ENCODE measurements around the gene COL9A3. TPM values are rescaled to one million over a fixed set of nuclear protein-coding genes. Genes with fewer than 3 reads are reported as not detected.

COL9A3 gene
- total RNA-seq, 2 experiments from 2014 or later: not detected

GRCh38 chr20:62820208-62820961 lies 3.5 kb downstream of the COL9A3 start:
- H3K36me3 Mint-ChIP-seq (ENCODE audit: low read depth): no peaks in the 10 kb centered on the region
- ATAC-seq: no peak
- no peak overlapping the region for H3K4me3 Mint-ChIP-seq
- H3K9me3 Mint-ChIP-seq: no peaks in the 10 kb centered on the region
- H3K27me3 Mint-ChIP-seq: peaks cover 15% of the 10 kb centered on the region
- TF ChIP-seq, protein P1, sequence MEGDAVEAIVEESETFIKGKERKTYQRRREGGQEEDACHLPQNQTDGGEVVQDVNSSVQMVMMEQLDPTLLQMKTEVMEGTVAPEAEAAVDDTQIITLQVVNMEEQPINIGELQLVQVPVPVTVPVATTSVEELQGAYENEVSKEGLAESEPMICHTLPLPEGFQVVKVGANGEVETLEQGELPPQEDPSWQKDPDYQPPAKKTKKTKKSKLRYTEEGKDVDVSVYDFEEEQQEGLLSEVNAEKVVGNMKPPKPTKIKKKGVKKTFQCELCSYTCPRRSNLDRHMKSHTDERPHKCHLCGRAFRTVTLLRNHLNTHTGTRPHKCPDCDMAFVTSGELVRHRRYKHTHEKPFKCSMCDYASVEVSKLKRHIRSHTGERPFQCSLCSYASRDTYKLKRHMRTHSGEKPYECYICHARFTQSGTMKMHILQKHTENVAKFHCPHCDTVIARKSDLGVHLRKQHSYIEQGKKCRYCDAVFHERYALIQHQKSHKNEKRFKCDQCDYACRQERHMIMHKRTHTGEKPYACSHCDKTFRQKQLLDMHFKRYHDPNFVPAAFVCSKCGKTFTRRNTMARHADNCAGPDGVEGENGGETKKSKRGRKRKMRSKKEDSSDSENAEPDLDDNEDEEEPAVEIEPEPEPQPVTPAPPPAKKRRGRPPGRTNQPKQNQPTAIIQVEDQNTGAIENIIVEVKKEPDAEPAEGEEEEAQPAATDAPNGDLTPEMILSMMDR (IDR thresholded peaks at IDR 0.05): no peak
- intact Hi-C loops (cut with micrococcal nuclease): no loop called here
- POLR2A ChIA-PET: no interaction called here
- H3K4me1 Mint-ChIP-seq (ENCODE audit: low read depth): peaks cover 2% of the 10 kb centered on the region
- CTCF ChIA-PET: interaction anchor here (1.3 kb wide), 1 partner anchor 12 kb away, joined by 5 read pairs; no protein-coding TSS in a partner anchor
- H3K27ac Mint-ChIP-seq: no peak overlapping the region
- no peak for DNase-seq

GRCh38 chr20:62820962-62821725 lies 4.3 kb downstream of the COL9A3 start:
- H3K4me1 Mint-ChIP-seq (ENCODE audit: low read depth): no peaks in the 10 kb centered on the region
- H3K27me3 Mint-ChIP-seq: peaks cover 7% of the 10 kb centered on the region
- ATAC-seq (no peak), DNase-seq (no peak)
- H3K4me3 Mint-ChIP-seq: no peak overlapping the region
- TF ChIP-seq, protein P1 (IDR thresholded peaks at IDR 0.05): no peak
- intact Hi-C loops (cut with micrococcal nuclease): no loop called here
- ChIA-PET POLR2A (no interaction called here), CTCF (no interaction called here)
- no peak overlapping the region for H3K27ac Mint-ChIP-seq
- no peaks in the 10 kb centered on the region for H3K9me3 Mint-ChIP-seq
- no peaks in the 10 kb centered on the region for H3K36me3 Mint-ChIP-seq (ENCODE audit: low read depth)

GRCh38 chr20:62821726-62822210 lies 4.9 kb downstream of the COL9A3 start:
- H3K9me3 Mint-ChIP-seq: no peaks in the 10 kb centered on the region
- no peak overlapping the region for H3K4me3 Mint-ChIP-seq
- ATAC-seq (no peak), DNase-seq (no peak)
- TF ChIP-seq, protein P1 (IDR thresholded peaks at IDR 0.05): no peak
- H3K27ac Mint-ChIP-seq: no peak overlapping the region
- intact Hi-C loops (cut with micrococcal nuclease): no loop called here
- no peaks in the 10 kb centered on the region for H3K36me3 Mint-ChIP-seq (ENCODE audit: low read depth)
- H3K27me3 Mint-ChIP-seq: peaks cover 4% of the 10 kb centered on the region
- POLR2A ChIA-PET: no interaction called here
- no peaks in the 10 kb centered on the region for H3K4me1 Mint-ChIP-seq (ENCODE audit: low read depth)
- CTCF ChIA-PET: interaction anchor here (2.0 kb wide), 1 partner anchor 13 kb away, joined by 12 read pairs; no protein-coding TSS in a partner anchor

DNA sequence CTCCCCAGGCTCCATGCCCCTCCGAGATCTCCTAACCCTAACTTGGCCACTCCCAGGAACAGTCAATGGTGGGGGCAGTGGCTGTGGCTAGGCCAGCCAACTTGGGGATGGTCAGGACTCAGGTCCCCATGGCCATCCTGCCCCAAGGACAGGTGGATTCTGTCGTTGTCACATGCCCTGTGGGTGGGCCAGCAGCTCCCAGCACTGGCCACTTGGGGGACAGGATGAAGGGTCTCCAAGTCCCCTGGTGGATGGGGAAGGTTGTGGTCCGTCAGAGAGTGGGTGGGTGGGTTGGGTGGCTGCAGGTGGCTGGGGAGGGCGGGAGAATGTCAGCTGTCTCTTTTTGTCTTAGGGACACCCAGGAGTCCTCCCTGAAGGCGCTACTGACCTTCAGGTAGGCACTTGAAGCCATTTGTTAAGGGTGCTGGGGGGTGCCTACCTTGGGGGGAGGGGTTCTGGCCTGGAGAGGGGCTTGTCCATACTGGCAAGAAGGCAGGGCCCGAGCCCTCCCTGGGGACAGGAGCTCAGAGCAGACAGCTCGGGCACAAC lies 5.5 kb downstream of the COL9A3 start:
- DNase-seq (no peak), ATAC-seq (no peak)
- TF ChIP-seq, protein P1 (IDR thresholded peaks at IDR 0.05): no peak
- intact Hi-C loops (cut with micrococcal nuclease): no loop called here
- Mint-ChIP-seq H3K4me3 (no peak overlapping the region), H3K36me3 (ENCODE audit: low read depth) (no peaks in the 10 kb centered on the region), H3K9me3 (no peaks in the 10 kb centered on the region), H3K27me3 (peaks cover 4% of the 10 kb centered on the region), H3K4me1 (ENCODE audit: low read depth) (no peaks in the 10 kb centered on the region), H3K27ac (no peak overlapping the region)
- ChIA-PET CTCF (interaction anchor here (0.8 to 2.0 kb wide), 7 partner anchors 14 to 187 kb away, joined by 3 to 12 read pairs (median 4); no protein-coding TSS in a partner anchor), POLR2A (interaction anchor here (0.7 kb wide), 1 partner anchor 480 kb away, joined by 3 read pairs; no protein-coding TSS in a partner anchor)

Data from activated CD8-positive, alpha-beta T cell treated with anti-CD3 and anti-CD28 coated beads for 36 hours (primary cell).